ENCODE measurements around the gene LENG8. TPM values are rescaled to one million over a fixed set of nuclear protein-coding genes. Genes with fewer than 3 reads are reported as not detected.

The LENG8 gene
- total RNA-seq, 4 donors from 2014 or later = 9.9 to 49.5 (median 15.5) TPM

Other genes starting within 250 kb of the LENG8 start
- gene RPS9, start 248.3 kb upstream of the LENG8 start, total RNA-seq = 1,000 to 10,000 TPM; 1,002 to 1,381 (median 1,253) TPM
- gene LILRB3, start 226.2 kb upstream of the LENG8 start, total RNA-seq = 1 to 10 TPM in 2 of 4 donors, under 1 TPM in 1, not detected in 1; 0.51 to 7.1 (median 3.6) TPM
- 1 to 10 TPM in 1 of 4 donors, under 1 TPM in 2, not detected in 1; 0.19 to 1.1 (median 0.52) TPM for gene LILRA6, start 206.4 kb upstream of the LENG8 start, total RNA-seq
- gene LILRB5, start 191.9 kb upstream of the LENG8 start, total RNA-seq = 1 to 10 TPM in 3 of 4 donors, under 1 TPM in 1; 0.70 to 5.9 (median 3.3) TPM
- 1 to 10 TPM in 3 of 4 donors, under 1 TPM in 1; 0.61 to 1.3 (median 1.2) TPM for gene LILRB2, start 168.1 kb upstream of the LENG8 start, total RNA-seq
- 1 to 10 TPM in 2 of 4 donors, under 1 TPM in 1, not detected in 1; 0.98 to 2.4 (median 1.1) TPM for gene LILRA5, start 136.0 kb upstream of the LENG8 start, total RNA-seq
- gene LILRA4, start 110.0 kb upstream of the LENG8 start, total RNA-seq = not detected
- gene LAIR1, start 84.3 kb upstream of the LENG8 start, total RNA-seq = 1 to 10 TPM in 3 of 4 donors, under 1 TPM in 1; 0.12 to 3.5 (median 2.9) TPM
- gene TTYH1, start 33.7 kb upstream of the LENG8 start, total RNA-seq = under 1 TPM in 1 of 4 donors, not detected in 3; 0.41 TPM
- gene LENG9, start 14.6 kb downstream of the LENG8 start, total RNA-seq = 1 to 10 TPM; 1.5 to 4.9 (median 3.4) TPM
- gene CDC42EP5, start 24.1 kb downstream of the LENG8 start, total RNA-seq = 1 to 10 TPM in 2 of 4 donors, under 1 TPM in 1, not detected in 1; 0.83 to 4.6 (median 4.2) TPM
- gene LAIR2, start 53.6 kb downstream of the LENG8 start, total RNA-seq = not detected
- gene LILRA2, start 124.6 kb downstream of the LENG8 start, total RNA-seq = 1 to 10 TPM in 1 of 4 donors, under 1 TPM in 2, not detected in 1; 0.44 to 1.0 (median 0.91) TPM
- gene LILRA1, start 144.4 kb downstream of the LENG8 start, total RNA-seq = under 1 TPM in 2 of 4 donors, not detected in 2; 0.40 to 0.62 TPM
- gene LILRB1, start 181.3 kb downstream of the LENG8 start, total RNA-seq = under 1 TPM in 2 of 4 donors, not detected in 2; 0.39 to 0.69 TPM
- gene LILRB4, start 213.8 kb downstream of the LENG8 start, total RNA-seq = 1 to 10 TPM in 2 of 4 donors, under 1 TPM in 2; 0.24 to 4.0 (median 1.0) TPM

All from gastrocnemius medialis (tissue), 4 donors.